Osteoblast (primary cell): ENCODE measurements around the gene PRICKLE2. TPM values are rescaled to one million over a fixed set of nuclear protein-coding genes. Genes with fewer than 3 reads are reported as not detected.

Experiments
- DNase-seq: peaks from one replicate; pipeline ENCODE4 v3.0.0; 2011; ENCODE audit warnings: low spot score, mixed read lengths; ENCODE audit not compliant: insufficient read length; ENCODE audit errors: missing footprints
- H2AFZ ChIP-seq: 2 replicates; pipeline ENCODE4 v1.6.0; 2011; ENCODE audit warnings: mild to moderate bottlenecking, low read length
- H3K27ac ChIP-seq: 2 replicates; pipeline ENCODE4 v1.5.1; 2011; ENCODE audit warnings: mild to moderate bottlenecking, low read depth, low read length, moderate library complexity
- H3K27me3 ChIP-seq: 2 replicates; pipeline ENCODE4 v1.6.0; 2012; ENCODE audit warnings: mild to moderate bottlenecking, control low read depth, inconsistent platforms, low read length, moderate library complexity; ENCODE audit not compliant: insufficient read depth
- H3K36me3 ChIP-seq: 2 replicates; pipeline ENCODE4 v1.5.1; 2011; ENCODE audit warnings: mild to moderate bottlenecking, low read length, control low read depth, moderate library complexity; ENCODE audit not compliant: insufficient read depth
- H3K4me1 ChIP-seq: 2 replicates; pipeline ENCODE4 v1.5.1; 2011; ENCODE audit warnings: mild to moderate bottlenecking, low read length, control low read depth, moderate library complexity; ENCODE audit not compliant: insufficient read depth
- H3K4me2 ChIP-seq: 2 replicates; pipeline ENCODE4 v1.6.0; 2011; ENCODE audit warnings: mild to moderate bottlenecking, low read length; ENCODE audit not compliant: insufficient read depth
- H3K4me3 ChIP-seq: fragments of 200-600 bp; sonication (generic); 3 replicates; pipeline ENCODE4 v1.5.1; 2012; ENCODE audit warnings: mild to moderate bottlenecking, low read length, inconsistent platforms; ENCODE audit not compliant: insufficient read depth
- H3K79me2 ChIP-seq: 2 replicates; pipeline ENCODE4 v1.6.0; 2012; ENCODE audit warnings: mild to moderate bottlenecking, low read length, control low read depth, inconsistent platforms; ENCODE audit not compliant: insufficient read depth
- H3K9me3 ChIP-seq: 2 replicates; pipeline ENCODE4 v1.5.1; 2011; ENCODE audit warnings: low read depth, low read length, control low read depth
- H4K20me1 ChIP-seq: 2 replicates; pipeline ENCODE4 v1.6.0; 2012; ENCODE audit warnings: mild to moderate bottlenecking, low read length, control low read depth; ENCODE audit not compliant: insufficient read depth
- total RNA-seq: library from RNA; depleted of rRNA; stranded (reverse); fragments of >200 nt; gene quantifications from 2 replicates; pipeline ENCODE4 v1.2.3, GENCODE V29; 2012
- TF ChIP-seq, protein P1 (sequence below): IDR thresholded peaks from 2 replicates; pipeline ENCODE4 v1.5.1; 2011; ENCODE audit warnings: mild to moderate bottlenecking, low read depth, low read length, moderate library complexity; ENCODE audit errors: extremely low read depth

PRICKLE2 gene
- total RNA-seq, 1 donor: 18.8 TPM

DNA sequence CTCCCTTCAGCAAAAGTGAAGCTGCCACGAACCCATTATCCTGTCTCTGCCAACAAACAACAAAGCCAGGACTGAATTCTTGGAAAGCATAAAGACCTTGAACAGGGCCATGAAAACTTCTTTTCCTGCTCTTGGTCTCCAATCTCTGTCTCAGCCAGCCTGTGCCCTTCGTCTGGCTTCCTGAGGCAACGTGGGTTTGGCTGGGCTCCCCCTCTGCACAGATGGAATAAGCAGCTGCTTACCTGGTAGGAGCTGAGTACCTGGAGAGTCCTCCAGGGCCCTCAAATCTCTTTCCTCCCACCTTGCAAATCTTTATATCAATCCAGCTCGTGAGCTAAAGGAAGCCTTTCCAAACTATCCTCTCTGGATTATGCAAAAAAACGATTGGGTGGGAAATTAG is 104.4 kb downstream of the PRICKLE2 start:
- no peak overlapping the region for H3K4me3 ChIP-seq
- H4K20me1 ChIP-seq: peaks cover 4% of the 10 kb centered on the region
- peaks cover 4% of the 10 kb centered on the region for H3K36me3 ChIP-seq
- H3K27ac ChIP-seq: no peak overlapping the region
- H3K27me3 ChIP-seq: no peaks in the 10 kb centered on the region
- no peaks in the 10 kb centered on the region for H3K79me2 ChIP-seq
- H2AFZ ChIP-seq: no peak overlapping the region
- H3K4me2 ChIP-seq: no peak overlapping the region
- TF ChIP-seq, protein P1, sequence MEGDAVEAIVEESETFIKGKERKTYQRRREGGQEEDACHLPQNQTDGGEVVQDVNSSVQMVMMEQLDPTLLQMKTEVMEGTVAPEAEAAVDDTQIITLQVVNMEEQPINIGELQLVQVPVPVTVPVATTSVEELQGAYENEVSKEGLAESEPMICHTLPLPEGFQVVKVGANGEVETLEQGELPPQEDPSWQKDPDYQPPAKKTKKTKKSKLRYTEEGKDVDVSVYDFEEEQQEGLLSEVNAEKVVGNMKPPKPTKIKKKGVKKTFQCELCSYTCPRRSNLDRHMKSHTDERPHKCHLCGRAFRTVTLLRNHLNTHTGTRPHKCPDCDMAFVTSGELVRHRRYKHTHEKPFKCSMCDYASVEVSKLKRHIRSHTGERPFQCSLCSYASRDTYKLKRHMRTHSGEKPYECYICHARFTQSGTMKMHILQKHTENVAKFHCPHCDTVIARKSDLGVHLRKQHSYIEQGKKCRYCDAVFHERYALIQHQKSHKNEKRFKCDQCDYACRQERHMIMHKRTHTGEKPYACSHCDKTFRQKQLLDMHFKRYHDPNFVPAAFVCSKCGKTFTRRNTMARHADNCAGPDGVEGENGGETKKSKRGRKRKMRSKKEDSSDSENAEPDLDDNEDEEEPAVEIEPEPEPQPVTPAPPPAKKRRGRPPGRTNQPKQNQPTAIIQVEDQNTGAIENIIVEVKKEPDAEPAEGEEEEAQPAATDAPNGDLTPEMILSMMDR: no peak
- H3K9me3 ChIP-seq: no peaks in the 10 kb centered on the region
- no peak for DNase-seq
- no peaks in the 10 kb centered on the region for H3K4me1 ChIP-seq

DNA sequence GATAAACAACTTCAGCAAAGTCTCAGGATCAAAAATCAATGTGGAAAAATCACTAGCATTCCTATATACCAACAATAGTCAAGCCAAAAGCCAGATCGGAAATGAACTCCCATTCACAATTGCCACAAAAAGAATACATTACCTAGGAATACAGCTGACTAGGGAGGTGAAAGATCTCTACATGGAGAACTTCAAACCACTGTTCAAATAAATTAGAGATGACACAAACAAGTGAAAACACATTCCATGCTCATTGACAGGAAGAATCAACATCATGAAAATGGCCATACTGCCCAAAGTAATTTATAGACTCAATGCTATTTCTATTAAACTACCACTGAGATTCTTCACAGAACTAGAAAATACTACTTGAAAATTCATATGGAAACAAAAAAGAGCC is 107.8 kb downstream of the PRICKLE2 start:
- Histone ChIP-seq H3K9me3 (no peaks in the 10 kb centered on the region), H3K27me3 (no peaks in the 10 kb centered on the region), H3K4me1 (no peaks in the 10 kb centered on the region), H3K27ac (no peak overlapping the region), H3K4me2 (no peak overlapping the region), H3K79me2 (no peaks in the 10 kb centered on the region), H3K36me3 (peaks cover 4% of the 10 kb centered on the region), H3K4me3 (no peak overlapping the region), H2AFZ (no peak overlapping the region), H4K20me1 (peaks cover 13% of the 10 kb centered on the region)
- TF ChIP-seq, protein P1: no peak
- DNase-seq: no peak

DNA sequence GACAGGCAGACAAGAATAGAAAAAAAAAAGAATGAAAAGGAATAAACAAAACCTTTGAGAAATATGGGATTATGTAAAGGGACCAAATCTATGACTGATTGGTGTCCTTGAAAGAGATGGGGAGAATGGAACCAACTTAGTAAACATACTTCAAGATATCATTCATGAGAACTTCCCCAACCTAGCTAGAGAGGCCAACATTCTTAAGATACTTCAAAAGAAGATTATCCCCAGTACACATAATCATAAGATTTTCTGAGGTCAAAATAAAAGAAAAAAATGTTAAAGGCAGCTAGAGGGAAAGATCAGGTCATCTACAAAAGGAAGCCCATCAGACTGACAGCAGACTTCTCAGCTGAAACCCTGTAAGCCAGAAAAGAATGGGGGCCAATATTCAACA is 110.6 kb downstream of the PRICKLE2 start:
- TF ChIP-seq, protein P1: no peak
- Histone ChIP-seq H4K20me1 (peaks cover 13% of the 10 kb centered on the region), H3K79me2 (no peaks in the 10 kb centered on the region), H3K27me3 (no peaks in the 10 kb centered on the region), H3K27ac (no peak overlapping the region), H2AFZ (no peak overlapping the region), H3K4me2 (no peak overlapping the region), H3K36me3 (no peaks in the 10 kb centered on the region), H3K4me1 (no peaks in the 10 kb centered on the region), H3K4me3 (no peak overlapping the region), H3K9me3 (no peaks in the 10 kb centered on the region)
- no peak for DNase-seq

DNA sequence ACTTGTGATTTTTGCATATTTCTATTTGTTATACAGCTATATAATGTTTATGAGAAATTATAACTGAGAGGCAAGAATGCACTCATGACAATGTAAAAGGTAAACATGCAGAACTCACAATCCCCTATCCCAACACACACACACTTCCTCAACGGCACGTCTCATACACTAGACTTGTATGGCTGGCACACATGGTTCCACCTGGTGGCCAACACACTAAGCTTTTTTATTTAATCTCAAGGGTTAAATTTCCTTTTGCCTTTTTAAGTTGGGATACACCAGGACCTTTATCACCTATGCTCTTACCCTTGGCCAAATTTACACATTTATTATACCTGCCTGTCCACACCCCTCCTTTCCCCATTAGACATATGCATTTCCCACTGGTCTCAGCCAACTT is 113.4 kb downstream of the PRICKLE2 start:
- Histone ChIP-seq H4K20me1 (peaks cover 13% of the 10 kb centered on the region), H3K9me3 (no peaks in the 10 kb centered on the region), H2AFZ (no peak overlapping the region), H3K4me1 (no peaks in the 10 kb centered on the region), H3K4me3 (no peak overlapping the region), H3K27ac (no peak overlapping the region), H3K4me2 (no peak overlapping the region), H3K27me3 (no peaks in the 10 kb centered on the region), H3K79me2 (no peaks in the 10 kb centered on the region), H3K36me3 (no peaks in the 10 kb centered on the region)
- DNase-seq: no peak
- TF ChIP-seq, protein P1: no peak
